NB4 (cell line): ENCODE measurements around the gene GOLGA2.

Source experiments
- DNase-seq: peaks from one replicate; pipeline ENCODE4 v3.0.0; 2010; ENCODE audit warnings: low read depth
- H3K4me3 ChIP-seq: one replicate; pipeline ENCODE4 v1.5.1; 2011; ENCODE audit warnings: mild to moderate bottlenecking, low read depth, low read length, moderate library complexity
- MYC ChIP-seq: IDR thresholded peaks from 2 replicates; pipeline ENCODE4 v1.6.1; 2011; ENCODE audit warnings: low read depth, low read length
- POLR2A ChIP-seq: IDR thresholded peaks from 2 replicates; pipeline ENCODE4 v1.6.1; 2011; ENCODE audit warnings: mild to moderate bottlenecking; ENCODE audit not compliant: insufficient read length; ENCODE audit errors: extremely low read depth
- TF ChIP-seq, protein P1 (sequence below): IDR thresholded peaks from one replicate; pipeline ENCODE4 v1.5.1; 2012; ENCODE audit warnings: low read depth, low read length
- TF ChIP-seq, protein P2 (sequence below): IDR thresholded peaks from 2 replicates; pipeline ENCODE4 v1.6.1; 2011; ENCODE audit warnings: low read depth, low read length

Gene GOLGA2

DNA sequence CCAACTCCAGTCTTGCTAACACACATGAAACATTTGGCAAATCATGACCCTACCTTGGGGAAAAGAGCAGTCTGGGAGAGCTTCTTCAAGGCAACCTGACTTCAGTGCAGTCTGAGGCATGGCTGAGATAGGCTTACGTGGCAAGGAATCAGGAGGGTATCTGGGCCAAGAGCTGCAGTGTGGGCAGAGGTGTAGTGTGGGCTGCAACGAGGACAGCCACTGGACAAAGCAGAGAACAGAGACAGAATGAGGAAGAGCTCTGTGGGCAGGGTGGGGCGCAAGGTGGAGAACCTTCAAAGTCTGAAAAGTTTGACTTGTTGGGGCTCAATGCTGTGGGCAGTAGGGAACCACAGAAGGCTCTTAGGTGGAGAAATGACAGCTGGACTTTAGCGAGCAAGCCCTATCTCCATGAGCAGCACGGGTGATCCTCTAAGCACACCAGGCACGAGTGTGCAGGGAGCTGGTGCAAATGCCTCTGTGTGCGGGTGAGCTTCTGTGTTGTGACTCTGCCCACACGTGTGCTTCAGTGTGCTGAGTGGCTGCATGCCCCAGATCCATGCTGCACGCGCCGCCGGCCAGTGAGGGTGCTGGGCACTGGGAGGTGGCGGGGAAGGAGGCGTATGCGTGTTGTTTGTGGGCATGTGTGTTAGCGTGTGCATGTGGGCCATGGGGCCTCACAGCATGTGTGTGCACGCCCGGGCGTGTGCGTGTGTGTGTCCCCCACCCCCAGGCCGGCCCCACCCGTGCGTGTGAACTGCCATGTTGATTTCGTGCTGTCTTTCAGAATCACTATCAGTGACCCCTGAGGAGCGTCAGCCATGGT lies 23.3 kb downstream of the GOLGA2 start:
- no peak overlapping the region for H3K4me3 ChIP-seq
- DNase-seq, result no peak
- no peak for TF ChIP-seq MYC

DNA sequence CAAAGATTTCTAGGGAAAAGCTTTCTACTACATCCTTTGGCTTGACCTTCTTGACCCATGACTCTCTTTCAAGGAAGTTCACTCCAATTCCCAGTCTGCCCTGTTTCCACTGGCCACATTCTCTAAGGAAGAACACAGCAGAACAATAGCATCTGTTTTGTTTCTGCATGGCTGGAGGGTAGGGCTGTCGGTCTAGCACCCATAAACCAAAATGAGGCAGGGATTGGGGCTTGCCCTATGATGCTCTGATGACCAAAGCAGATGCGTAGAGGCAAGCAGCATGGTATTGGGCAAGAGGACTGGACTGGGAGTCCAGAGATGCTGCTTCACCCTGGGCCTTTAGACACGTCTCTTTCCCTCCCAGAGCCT lies 24.1 kb downstream of the GOLGA2 start:
- TF ChIP-seq MYC, result no peak
- TF ChIP-seq, protein P1, sequence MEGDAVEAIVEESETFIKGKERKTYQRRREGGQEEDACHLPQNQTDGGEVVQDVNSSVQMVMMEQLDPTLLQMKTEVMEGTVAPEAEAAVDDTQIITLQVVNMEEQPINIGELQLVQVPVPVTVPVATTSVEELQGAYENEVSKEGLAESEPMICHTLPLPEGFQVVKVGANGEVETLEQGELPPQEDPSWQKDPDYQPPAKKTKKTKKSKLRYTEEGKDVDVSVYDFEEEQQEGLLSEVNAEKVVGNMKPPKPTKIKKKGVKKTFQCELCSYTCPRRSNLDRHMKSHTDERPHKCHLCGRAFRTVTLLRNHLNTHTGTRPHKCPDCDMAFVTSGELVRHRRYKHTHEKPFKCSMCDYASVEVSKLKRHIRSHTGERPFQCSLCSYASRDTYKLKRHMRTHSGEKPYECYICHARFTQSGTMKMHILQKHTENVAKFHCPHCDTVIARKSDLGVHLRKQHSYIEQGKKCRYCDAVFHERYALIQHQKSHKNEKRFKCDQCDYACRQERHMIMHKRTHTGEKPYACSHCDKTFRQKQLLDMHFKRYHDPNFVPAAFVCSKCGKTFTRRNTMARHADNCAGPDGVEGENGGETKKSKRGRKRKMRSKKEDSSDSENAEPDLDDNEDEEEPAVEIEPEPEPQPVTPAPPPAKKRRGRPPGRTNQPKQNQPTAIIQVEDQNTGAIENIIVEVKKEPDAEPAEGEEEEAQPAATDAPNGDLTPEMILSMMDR, result no peak
- TF ChIP-seq, protein P2, sequence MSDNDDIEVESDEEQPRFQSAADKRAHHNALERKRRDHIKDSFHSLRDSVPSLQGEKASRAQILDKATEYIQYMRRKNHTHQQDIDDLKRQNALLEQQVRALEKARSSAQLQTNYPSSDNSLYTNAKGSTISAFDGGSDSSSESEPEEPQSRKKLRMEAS, result no peak
- TF ChIP-seq POLR2A, result no peak
- H3K4me3 ChIP-seq, result no peak overlapping the region
- no peak for DNase-seq

DNA sequence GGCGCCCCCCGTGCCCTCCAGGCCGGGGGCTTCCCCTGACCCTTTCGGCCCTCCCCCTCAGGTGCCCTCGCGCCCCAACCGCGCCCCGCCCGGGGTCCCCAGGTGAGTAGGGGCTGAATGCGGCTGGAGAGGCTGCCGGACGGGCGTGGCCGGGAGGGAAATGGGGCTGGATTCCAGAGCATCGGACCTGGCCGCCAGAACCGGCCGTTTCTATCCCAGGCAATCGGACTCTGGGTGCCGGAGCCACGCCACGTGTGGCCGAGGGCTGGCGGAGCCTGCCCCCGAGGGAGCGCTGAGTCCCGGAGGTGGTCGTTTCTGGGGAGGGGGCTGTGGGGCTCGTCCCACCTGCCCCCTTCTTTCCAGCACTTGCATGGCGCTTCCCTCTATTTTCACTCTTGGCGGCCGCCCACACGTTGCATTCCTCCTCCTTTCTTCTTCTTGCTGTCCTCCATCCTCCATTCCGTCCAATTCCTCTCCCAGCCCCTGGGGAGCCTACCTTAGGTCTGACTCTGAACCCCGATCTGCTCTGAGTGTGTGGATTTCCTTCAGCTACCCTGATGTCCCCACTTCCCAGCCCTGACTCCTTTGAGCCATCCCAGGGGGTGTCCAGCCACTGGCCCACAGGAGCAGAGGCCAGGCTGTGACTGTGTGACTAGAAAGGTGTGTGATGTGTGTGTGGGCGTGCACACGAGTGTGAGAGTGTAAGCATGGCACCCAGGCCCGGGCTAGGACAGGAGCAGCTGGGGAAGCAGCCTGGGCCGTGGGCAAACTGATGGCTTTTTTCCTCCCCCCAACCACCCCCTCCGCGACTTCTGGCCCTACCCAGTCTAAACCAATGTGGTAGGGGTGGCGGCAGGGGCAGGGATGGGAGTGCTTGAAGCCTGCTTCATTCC lies 24.7 kb downstream of the GOLGA2 start:
- TF ChIP-seq, protein P2, result no peak
- TF ChIP-seq POLR2A (no peak), MYC (no peak)
- TF ChIP-seq, protein P1, result no peak
- H3K4me3 ChIP-seq, result no peak overlapping the region
- no peak for DNase-seq

DNA sequence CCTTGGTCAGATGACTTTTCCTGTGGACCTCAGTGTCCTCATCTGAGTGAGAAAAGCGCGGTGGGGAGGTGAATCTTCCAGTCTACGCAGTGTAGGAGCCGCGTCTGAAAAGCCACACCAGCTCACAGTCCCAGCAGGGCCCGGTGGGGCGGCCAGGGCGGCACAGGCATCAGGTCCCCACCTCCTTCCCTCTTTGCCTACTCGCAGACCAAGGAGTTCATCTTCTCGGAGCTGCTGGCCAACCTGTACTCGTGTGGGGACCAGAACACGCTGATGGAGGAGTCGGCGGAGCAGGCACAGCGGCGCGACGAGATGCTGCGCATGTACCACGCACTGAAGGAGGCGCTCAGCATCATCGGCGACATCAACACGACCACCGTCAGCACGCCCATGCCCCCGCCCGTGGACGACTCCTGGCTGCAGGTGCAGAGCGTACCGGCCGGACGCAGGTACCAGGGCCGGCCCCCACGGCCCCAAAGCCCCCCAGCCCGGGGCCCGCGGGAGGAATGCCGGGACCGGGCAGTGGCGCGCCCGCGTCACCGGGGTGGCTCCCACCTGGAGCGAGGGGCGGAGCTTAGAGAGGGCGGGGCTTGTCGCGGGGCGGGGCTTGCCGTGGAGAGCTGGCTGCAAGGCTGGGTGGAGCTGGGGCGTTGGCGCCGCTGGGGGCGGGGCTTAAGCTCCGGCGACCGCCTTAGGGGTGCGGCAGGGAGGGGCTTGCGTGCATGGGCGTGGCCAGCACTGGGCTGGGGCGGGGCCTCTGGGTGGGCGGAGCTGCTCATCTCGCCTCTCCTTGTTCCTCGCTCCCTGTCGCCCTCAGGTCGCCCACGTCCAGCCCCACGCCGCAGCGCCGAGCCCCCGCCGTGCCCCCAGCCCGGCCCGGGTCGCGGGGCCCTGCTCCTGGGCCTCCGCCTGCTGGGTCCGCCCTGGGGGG lies 25.6 kb downstream of the GOLGA2 start:
- TF ChIP-seq MYC (no peak), POLR2A (no peak)
- H3K4me3 ChIP-seq, result no peak overlapping the region
- no peak for DNase-seq

DNA sequence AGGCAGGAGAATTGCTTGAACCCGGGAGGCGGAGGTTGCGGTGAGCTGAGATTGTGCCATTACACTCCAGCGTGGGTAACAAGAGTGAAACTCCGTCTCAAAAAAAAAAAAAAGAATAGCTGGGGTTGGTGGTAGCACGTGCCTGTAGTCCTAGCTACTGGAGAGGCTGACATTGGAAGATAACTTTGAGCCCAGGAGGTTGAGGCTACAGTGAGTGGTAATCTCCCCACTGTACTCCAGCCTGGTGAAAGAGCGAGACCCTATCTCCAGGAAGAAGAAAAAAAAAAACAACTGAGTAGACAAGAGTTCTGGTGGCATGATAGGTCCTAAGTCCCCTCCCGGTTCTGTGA lies 26.3 kb downstream of the GOLGA2 start:
- no peak for TF ChIP-seq MYC

DNA sequence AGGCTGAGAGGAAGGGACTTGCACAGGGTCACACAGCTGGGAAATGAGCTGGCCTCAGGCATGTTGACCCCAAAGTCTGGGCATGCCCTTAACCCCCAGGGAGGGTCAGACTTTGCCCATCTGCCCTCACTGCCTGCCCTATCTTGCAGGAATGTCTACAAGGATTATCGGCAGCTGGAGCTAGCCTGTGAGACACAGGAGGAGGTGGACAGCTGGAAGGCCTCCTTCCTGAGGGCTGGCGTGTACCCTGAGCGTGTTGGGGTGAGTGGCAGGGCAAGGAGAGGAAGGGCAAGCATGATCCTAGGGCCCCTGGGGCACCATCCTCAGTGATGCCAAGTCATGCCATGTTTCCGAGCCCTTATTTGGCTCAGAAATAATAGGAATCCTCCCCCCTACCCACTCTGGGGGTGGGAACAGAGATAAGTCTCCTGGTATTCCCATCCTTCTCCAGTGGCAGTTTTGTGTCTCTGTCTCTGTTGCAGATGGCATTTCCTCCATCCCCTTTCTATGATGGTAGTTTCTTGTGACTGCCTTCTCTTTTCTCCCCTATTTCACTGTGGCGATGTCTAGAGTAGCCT lies 28.5 kb downstream of the GOLGA2 start:
- no peak for DNase-seq
- TF ChIP-seq, protein P2, result no peak
- TF ChIP-seq, protein P1, result no peak
- TF ChIP-seq MYC (no peak), POLR2A (no peak)
- no peak overlapping the region for H3K4me3 ChIP-seq

More for the DNA sequence above, 26.3 kb downstream of the GOLGA2 start:
- DNase-seq, result no peak
- no peak overlapping the region for H3K4me3 ChIP-seq

DNA sequence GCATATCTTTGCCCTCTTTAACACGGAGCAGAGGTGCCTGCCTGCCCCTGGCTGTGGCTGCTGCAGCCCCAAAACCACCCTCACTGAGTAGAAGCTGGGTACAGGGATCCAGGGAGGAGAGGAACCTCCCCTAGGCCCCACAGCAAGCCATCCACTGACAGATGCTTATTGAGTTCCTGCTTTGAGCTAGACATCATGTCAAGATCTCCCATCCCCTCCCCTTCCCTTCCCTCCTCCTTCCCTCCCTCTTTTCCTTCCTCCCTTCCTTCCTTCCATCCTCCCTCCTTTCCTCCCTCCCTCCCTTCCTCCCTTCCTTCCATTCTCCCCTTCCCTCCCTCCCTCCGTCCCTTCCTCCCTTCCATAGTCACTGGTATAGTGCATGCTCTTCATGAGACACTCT lies 29.3 kb downstream of the GOLGA2 start:
- H3K4me3 ChIP-seq, result no peak overlapping the region
- no peak for TF ChIP-seq POLR2A
- TF ChIP-seq, protein P2, result no peak
- TF ChIP-seq MYC, result no peak
- TF ChIP-seq, protein P1, result no peak

More for the DNA sequence above, 29.3 kb downstream of the GOLGA2 start:
- DNase-seq, result peak; percentile 54
